ENCODE measurements around the gene ROBO4.

DNA sequence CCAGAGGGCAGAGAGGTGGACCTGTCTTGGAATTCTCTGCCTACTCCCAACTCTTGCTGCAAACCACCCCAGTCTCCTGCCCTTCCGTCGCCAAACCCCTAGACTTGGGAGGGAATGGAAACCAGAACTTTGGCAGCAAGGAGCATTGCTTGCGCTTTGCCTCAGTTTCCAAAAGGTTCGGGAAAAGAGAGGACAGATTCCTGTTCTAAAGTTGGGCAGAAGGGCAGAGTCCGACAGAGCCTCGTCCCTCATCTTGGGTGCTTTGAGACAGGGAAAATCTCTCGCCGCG is 32.8 kb downstream of the ROBO4 start:
- TF ChIP-seq, protein P1, sequence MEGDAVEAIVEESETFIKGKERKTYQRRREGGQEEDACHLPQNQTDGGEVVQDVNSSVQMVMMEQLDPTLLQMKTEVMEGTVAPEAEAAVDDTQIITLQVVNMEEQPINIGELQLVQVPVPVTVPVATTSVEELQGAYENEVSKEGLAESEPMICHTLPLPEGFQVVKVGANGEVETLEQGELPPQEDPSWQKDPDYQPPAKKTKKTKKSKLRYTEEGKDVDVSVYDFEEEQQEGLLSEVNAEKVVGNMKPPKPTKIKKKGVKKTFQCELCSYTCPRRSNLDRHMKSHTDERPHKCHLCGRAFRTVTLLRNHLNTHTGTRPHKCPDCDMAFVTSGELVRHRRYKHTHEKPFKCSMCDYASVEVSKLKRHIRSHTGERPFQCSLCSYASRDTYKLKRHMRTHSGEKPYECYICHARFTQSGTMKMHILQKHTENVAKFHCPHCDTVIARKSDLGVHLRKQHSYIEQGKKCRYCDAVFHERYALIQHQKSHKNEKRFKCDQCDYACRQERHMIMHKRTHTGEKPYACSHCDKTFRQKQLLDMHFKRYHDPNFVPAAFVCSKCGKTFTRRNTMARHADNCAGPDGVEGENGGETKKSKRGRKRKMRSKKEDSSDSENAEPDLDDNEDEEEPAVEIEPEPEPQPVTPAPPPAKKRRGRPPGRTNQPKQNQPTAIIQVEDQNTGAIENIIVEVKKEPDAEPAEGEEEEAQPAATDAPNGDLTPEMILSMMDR (conservative IDR thresholded peaks at IDR 0.05), result no peak
- TF ChIP-seq ZFX (IDR thresholded peaks at IDR 0.05), result no peak

Data from C4-2B (cell line).